ENCODE data around the gene NOCT.

Gene NOCT

GRCh38 chr4:139085141-139085540, 69.6 kb downstream of the NOCT start:
- DNase-seq, result no peak
- H3K36me3 Mint-ChIP-seq (ENCODE audit: low read depth), result peaks cover 5% of the 10 kb centered on the region

GRCh38 chr4:139092271-139092670, 76.7 kb downstream of the NOCT start:
- DNase-seq (no peak), ATAC-seq (no peak)
- Mint-ChIP-seq H3K27me3 (no peaks in the 10 kb centered on the region), H3K36me3 (ENCODE audit: low read depth) (no peaks in the 10 kb centered on the region), H3K4me1 (no peaks in the 10 kb centered on the region), H3K9me3 (no peaks in the 10 kb centered on the region), H3K27ac (no peak overlapping the region), H3K4me3 (no peak overlapping the region)

More at GRCh38 chr4:139085141-139085540, 69.6 kb downstream of the NOCT start:
- Mint-ChIP-seq H3K27ac (peak overlapping the region; percentile 97), H3K4me1 (peaks cover 30% of the 10 kb centered on the region), H3K27me3 (no peaks in the 10 kb centered on the region), H3K9me3 (no peaks in the 10 kb centered on the region), H3K4me3 (peak overlapping the region; percentile 99)
- ATAC-seq, result no peak

Measured in activated naive CD8-positive, alpha-beta T cell treated with anti-CD3 and anti-CD28 coated beads, Interleukin-2, amount 50 U/mL, for 24 hours (primary cell).